Hindlimb muscle (tissue), 1 donor: ENCODE data around the gene MYOM3. TPM values are rescaled to one million over a fixed set of nuclear protein-coding genes. Genes with fewer than 3 reads are reported as not detected.
A peak's percentile ranks its signal among the peaks of the same experiment; 100 is the strongest.

Experiments used
- DNase-seq: peaks from one replicate; pipeline ENCODE4 v3.0.0-alpha.2; 2013
- polyA plus RNA-seq: library from polyadenylated mRNA; unstranded; fragments of 120-200 nt; gene quantifications from one replicate; pipeline ENCODE4 v1.2.1, GENCODE V29; 2013; ENCODE audit not compliant: insufficient read length

Gene MYOM3
- 458 TPM for polyA plus RNA-seq

DNA sequence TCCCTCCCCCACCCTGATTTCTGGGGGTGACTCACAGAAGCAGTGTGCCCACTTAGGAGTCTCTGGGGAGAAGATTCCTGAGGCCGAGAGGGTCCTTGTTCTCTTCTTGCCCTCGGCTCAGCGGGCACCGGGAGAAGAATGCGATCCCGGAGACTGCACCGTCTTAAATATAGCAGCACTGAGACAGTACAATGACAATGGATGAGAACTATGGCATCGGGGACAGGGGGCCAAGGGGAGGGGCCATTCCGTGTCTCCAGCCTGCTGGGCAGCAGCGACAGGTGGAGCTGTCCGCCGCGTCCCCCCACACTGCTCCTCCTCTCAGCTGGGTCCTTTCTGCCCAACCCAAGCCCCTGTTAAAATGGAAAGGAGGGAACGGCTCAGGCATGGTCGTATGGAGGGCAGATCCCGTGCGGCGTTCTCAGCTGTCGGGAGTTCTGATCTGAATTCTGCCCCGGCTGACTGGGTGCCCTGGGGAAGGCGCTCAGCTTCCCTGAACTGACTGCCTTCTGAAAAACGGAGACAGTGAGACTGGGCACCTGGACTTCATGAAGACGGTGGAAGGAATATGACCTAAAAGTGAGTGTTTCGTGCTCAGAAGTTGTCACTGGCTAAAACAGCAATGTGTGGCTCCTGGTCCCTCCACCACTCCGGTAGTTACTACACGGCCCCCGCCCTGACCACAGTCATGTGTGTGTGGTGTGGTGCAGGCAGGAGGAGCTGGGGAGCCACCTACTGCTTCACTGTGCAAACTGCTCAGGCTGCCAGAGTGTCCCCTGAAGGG, at the start of gene MYOM3:
Gene MYOM3 (minus strand): TSS at position 140 of the 784 bp plus-strand sequence. CDS start 3,499 bp downstream, outside the sequence.
- no peak for DNase-seq

DNA sequence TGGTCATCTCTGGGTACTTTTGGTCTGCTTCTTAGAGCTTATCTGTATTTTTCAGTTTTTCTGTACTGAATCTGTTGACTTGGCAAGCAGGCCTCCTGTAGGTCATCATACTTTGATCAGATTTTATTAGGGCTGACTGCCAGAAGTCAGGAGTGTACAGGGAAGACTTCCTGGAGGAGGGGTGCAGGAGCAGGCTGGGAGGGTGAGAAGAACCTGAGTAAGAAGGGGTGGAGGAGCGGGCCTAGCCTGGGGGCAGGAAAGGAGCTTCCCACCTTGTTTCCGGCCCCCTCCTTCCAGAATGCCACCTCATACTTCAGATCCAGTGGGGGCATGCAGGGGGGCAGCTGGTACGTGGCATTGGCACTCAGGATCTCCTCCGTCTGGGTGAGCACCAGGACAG, 49.3 kb upstream of the MYOM3 start:
- no peak for DNase-seq

DNA sequence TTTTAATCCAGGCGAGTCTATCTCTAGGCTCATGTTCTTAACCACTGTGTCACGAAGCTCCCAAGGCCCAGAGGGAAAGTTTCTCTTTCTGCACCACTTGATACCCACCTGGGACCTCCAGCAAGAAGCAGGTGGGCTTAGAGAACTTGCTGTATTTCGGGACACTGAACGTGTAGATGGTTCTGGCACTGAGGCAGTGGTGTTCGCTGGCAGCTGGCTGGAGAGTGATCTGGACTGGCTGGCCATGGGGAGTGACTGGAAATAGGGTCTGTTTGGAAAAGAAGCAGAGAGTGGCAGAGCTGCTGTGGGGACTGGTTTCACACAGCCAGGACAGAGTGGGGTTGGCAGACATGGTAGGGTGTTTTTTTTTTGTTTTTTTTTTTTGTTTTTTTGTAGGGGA, 47.4 kb upstream of the MYOM3 start:
- no peak for DNase-seq

DNA sequence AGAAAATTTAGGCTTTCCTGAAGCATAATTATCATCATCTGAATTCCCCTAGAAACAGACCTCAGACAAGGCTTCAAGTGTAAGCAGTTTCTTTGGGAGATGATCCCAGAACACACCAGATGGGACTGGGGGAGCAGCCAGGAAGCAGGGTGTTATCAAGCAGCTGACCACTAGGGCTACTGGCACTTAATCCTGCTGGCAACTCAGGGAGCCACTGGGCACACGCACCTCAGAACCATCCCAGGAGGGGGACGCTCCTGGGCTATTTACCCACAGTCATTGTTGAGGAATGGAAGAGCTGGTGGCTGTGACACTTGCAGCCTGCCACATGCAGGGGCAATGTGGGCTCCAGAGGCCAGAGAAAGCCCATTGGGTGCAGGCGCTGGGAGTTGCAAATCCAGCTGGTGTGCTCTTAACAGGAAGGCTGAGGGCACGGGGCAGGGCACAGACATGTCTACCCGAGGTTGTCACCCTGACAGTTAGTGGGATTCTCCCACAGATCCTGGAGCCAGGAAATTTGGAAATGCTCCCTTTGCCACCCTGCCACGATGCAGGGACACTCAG, 46.1 kb upstream of the MYOM3 start:
- no peak for DNase-seq

DNA sequence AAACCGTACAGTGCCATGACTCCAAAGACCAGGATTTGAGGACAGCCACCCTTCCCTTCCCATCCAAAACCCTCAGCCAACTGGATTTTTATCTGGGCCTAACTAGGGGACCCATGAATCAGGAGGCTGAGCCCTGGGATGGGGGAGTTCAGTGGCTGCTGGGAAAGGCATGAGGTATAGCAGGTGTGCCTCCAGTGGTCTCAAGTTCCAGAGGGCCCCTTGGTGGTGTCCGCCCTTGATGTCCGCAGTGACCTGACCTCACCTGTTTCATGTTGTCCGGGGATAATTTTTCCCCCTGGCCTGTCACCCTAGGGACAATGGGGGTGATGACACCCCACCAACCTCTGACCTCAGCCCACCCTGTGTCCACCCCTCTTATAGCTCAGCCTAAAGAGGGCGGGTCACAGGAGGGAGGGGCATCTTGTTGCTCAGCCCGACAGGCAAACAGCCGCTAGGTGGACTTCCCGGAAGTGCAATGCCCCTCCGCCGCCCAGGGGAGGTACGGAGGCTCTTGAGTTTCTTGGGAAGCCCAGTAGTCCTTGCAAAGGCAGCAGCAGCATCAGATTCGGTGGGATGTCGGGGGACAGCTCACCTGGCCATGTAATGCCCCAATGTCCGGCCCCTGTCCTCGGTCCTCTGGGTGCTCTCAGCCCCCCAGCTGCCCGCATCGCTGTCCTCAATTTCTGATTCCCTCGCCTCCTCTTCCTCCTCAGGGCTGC, 44.8 kb upstream of the MYOM3 start:
- DNase-seq: no peak

DNA sequence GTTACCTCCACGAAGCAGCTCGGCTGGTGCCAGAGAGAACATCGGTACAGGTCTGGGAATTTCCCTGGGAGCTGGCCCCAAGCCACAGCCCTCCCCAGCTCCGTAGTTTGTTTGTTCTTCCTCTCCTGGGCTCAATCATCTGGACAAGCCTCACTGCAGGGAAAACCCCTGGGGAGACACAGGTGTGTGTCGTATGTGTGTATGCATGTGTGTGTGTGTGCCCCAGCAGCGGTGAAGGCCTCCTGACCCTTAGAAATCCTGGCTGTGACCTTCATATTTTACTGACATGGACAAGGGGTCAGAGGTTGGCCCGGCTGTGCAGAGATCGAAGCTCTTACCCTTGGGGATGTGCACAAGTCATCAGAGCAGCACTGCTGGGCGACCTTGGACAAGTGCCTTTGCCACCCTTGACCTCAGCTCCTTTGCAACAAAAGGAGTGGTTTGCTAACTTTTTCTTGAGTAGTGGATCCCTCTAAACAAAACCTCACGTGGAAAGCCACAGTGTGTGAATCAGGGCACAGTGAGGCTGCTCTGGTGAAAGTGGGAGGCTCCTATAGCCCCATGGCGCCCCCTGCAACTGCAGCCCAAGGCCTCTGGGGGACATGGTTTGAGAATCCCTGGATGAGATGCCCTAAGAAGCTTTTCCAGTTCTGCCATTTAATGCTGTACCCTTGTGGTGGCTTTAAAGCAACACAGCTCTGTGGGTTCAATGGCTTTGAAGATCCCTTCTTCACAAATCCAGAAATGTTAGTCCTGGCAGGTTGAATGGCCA, 43.3 kb upstream of the MYOM3 start:
- DNase-seq: no peak

DNA sequence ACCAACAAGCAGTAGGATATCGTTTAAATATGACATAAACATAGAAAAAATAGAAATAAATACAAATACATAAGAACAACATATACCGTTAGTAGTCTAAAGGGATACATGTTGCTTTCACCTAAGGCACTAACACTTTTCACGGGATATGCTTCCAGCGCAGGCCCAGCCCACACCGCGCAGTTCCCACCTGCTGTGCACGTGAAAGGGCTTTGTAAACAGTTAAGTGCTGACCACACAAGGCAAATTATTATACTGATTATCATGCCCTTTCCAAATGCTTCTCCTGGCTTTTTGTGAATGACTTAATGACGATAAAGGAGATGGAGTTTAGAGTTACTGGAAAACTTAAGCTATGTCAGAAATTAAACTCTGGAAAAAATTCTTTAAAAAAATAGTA, 42.3 kb upstream of the MYOM3 start:
- no peak for DNase-seq

DNA sequence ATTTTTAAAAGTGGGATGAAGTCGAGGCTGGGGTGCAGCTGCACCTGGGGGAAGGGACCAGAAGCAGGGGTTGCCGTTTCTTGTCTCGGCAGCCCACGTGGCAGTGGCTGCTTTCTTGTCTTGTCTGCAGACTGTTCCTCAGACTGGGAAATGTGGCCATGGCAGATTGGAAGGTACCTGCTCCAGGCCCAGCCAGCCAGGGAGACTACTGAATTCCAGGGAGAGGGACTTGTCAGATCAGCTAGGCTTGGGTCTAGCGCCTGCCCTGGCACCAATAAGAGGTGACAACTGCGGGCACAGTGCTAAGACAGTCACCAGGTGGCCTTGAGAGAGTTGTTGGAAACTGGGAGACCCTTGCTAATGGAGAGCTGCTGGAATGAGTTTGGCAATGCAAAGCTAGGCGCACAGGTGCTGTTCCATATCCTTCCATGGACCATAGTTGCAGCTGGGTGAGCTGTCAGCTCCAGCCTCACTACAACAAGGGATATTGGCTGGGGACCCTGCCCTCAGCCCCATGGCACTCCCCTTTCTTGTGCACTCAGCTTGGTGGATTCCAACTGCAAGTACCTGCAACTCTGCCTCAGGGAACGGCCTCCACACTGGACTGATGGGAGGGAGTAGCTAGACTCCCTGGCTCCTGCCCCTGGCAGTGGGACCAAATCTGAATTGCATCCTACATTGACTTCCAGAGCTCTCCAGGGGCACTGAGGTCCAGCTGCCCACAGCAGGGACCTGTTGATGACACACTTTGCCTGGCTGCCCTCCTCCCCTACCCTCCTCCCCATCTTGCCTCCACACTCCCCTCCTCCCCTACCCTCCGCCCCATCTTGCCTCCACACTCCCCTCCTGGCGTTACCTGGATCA, 40.9 kb upstream of the MYOM3 start:
- no peak for DNase-seq

DNA sequence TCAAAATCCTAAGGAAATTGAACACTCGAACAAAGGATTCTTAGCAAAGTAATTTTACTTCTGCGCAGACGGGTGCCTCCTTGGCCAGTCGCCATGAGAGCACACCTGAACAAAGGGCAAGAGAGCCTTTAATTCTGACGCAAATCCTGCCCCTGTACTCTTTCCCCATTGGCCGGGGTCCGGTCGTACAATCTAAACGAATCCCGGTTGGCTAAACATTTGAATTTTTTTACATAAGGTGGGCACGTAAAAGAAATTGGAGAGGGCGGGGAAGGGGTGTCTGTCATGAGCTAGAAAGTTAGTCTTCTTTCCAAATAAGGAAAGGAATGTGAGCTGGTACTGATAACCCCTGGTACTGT, 39.2 kb upstream of the MYOM3 start:
- DNase-seq: no peak

DNA sequence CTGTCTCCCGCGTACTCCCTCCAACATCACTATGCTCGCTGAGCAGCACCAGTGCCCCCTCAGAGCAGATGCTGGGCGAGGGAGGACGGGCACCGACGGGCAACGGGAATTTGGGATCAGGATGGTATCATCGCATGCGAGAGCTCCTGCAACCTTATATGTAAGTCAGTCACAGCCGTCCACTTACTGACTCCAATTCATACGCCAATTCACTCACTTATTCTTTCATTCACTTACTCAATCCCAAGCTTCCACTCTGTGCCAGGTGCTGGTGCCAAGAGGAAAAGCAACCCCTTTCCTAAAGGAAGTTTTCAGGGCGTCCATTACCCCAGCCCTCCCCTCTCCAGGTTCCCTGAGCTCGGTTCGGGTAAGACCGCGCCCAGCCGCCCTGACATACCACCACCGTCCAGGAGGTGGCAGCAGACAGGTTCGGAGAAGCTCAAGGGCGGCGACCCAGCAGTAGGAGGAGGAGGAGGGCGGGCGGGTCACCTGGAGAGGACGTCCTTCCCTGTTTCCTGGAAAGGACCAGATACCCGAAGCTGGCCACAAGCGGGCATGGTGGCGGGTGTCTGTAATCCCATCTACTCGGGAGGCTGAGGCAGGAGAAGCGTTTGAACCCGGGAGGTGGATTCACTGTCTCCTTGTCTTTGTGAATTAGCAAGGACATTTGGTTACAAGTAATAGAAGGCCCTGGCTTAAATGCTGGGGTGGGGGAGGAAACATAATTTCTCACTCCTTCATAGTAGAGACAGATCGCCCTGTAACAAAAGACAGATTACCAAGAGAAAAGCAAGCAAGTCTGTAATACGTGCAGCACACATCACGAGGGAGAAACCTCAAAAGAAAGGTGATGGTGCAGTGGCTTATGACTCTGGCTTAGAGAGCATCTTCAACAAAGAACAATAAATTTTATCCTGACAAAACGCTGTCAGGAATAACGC, 38.6 kb upstream of the MYOM3 start:
- DNase-seq: peak; percentile 82

DNA sequence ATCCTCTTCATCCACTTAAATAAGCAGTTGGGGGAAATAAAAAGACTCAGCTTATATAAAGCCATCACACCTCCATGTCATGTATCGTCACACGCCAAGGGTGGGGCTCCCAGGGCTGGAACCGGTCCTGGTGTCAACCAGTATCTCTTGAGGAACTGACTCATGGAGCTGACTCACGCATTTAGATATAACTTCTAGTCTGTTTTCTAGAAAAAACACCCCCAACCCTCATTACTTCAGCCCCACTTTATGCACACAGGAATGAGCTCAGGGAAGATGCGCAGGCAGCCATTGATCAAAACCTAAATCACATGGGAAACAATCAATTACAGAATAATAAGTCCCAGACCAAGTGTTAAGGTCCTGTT, 37.9 kb upstream of the MYOM3 start:
- no peak for DNase-seq

DNA sequence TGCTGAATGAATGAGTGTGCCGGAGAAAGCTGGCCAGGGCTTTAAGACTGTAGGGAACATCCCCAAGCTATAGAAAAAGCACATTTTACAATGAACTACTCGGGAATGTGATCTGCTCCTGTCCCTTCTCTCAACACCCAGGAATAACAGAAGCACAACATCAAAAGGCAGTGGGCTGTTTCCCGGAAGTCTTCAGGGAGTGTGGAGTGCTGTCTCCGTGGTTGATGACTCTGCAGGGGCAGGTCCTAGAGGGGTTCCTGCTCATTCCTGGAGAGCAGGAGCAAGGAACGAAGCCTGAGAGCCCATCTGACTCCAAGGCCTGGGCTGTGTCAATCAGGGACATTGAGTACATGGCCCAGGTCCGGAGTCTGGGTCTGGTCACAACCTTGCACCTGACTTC, 35.9 kb upstream of the MYOM3 start:
- DNase-seq: no peak

DNA sequence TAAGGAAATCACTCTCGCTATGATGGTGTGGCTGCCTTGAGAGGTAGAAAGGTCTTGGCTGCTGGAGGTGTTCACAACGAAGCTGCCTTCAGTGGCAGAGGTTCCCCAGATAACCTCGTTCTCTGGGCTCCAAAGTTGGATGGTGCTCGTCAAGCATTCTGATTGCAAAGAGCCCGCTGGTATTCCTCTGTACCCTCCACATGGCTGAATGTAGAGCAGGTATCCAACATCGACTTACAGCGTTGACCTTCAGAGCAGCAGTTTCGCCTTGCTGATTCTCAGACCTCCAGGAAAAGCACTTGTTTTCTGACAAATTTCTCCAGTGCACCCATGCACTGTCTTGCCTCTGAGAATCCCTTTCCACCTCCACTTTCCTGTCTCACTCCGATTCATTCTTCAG, 35.3 kb upstream of the MYOM3 start:
- no peak for DNase-seq

DNA sequence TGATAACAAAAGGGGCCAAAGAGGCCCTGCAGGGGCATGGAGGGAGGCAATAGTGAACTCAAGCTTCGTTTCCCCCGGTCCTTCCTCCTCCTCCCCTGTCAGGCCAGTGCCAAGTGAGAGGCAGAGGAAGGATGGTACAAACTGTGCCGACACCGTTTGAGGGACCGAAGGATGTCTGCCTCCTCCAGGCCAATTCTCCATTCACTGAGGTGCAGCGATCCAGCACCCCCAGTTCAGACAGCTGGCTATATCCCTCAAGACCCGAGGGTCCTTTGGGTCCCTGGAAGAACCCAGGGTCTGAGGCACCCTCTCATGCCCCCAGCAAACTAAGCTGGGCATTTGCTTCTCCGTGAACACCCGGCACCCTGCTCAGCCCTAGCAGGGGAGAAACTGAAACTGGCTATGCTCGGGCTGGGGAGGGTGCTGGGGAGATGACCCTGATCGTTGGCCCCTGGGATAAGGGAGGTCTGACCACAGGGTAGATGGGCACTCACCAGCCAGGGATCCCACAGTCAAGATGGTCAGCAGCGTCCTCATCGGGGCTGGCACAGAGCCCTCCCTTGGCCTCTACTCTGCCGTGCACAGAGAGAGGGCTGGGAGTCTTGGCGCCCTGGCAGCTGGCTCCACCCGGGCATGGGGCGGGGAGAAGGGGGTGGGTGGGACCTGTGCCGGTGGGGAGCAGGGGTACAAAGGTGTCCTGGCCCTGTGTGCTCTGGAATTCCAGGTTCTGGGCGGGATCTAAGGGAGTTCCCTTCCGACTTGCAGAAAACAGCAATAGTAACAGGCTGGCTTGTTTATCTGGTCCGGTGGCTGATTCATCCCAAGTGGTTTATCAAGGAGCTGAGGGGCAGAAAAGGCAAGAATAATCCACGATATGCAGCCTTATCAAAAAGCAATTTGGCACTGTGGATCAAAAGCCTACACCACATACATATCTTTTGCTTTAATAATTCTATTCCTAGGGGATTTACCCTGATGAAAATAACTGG, 30.9 kb upstream of the MYOM3 start, which contains the start of gene IL22RA1:
Gene IL22RA1 (minus strand): TSS at position 595 of the 989 bp plus-strand sequence. CDS start 58 bp downstream, at position 537.
- DNase-seq: no peak

DNA sequence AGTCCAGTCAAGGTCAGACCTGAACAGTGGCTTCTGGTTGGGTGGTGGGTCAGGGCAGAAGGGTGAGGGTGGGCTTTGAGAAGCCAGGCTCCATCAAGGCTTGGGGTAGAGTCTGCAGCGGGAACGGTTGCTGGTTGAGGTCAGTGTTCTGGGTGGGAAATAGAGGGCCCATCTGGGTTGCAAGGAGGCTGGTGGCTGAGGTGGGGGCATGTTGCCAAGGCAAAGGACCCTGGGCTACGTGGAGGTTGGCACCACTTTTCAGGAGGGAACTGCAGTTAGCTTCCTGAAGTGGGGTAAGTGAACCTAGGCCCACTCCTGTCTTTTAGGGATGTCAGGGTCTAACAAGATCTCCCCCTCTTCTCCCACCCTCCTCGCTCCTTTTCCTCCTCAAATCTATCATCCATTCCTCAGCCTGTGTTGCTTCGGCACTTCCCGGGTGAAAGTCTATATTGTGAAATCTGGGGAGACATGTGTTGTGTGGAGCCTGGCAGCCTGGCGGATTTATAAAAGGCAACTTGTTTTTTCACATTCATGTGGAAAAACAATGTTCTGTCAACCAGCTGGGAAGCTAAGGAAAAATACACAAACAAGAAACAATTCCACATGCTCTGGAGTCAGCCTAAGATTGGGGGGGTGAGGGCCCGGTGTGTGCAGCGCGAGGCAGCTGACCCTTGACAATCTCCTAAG, 29.5 kb upstream of the MYOM3 start:
- no peak for DNase-seq

DNA sequence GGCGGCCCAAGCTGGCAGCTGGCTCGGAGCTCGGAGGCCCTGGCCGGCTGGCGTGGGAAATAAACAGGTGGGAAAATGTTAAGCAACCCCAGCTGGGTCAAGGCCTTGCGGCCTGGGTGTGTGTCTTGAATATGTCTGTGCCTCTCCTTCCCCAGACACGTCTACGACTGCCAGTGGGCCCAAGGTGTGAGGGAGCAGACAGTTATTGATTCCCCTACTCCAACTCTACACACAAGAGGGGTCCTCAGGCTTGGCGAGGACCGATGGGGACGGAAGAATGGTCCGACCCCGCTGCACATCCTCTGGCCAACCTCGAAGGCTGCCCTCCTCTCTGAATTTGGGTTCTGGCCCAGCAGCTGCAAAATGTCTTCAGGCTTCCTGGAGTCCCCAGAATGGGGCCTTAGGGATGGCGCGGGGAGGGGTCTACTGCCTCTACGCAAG, 28.8 kb upstream of the MYOM3 start:
- DNase-seq: no peak

DNA sequence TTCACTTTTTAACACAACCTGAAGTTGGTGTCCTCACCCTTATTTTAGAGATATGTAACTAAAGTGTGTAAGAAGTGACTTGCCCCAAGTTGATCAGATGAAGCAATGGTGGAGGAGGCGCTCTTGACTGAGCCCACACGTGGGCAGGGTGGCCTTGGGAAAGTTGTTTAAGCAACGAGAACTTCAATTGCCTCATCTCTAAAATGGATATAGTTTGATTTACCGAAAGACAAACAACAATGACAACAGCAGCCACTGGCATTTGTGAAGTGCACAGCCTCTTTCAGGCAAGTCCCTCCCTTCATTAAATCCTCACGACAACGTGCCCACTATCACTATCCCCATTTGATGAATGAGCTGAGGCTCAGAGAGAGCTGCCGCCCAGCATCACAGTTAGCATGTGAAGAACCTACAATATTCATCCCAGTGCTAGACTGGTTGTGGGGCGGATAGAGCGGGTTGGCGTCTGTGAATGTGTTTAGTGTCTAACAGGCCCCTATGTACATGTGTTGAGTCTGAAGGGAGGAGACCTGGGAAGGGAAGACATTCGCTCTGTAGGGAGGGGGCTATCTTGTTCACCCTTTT, 28.0 kb upstream of the MYOM3 start:
- DNase-seq: no peak

DNA sequence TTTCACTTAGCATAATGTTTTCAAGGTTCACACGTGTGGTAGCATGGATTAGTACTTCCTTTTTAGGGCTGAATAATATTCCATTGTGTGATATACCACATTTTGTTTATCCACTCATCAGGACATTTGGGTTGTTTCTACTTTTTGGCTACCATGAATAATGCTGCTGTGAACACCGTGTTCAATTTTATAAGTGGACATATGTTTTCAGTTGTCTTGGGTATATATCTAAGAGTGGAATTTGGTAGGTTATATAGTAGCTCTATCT, 27.2 kb upstream of the MYOM3 start:
- DNase-seq: no peak
